ENCODE data around the gene HPCAL1.

DNA sequence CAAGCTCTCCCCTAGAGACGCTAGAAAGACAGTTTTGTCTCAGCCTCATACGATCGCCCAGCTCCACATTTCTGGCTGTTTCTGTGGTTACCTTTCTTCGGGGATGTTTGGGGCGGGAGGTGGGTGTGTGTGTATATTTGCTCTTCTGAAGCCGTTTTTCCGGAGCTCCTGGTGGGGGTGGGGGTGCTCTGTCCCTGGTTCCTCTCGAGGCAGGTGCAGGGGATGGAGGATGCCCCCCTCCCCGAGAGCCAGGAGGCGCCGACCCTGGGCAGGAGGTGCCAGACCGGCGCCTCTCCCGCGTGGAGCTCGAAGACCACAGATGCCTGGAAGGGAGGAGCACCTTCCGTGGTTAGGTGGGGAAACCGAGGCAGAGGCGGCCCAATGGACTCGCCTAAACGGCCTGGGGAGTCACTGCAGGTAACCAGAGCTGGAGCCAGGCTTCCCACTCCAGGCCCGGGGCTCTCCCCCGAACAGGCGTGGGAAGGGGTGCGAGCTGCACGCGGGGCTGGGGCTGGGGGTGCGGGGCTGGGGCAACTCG, 694 bp upstream of the HPCAL1 start:
- TF ChIP-seq TARDBP (IDR thresholded peaks at IDR 0.05; ENCODE audit: borderline replicate concordance) (no peak), JUNB (IDR thresholded peaks at IDR 0.05) (no peak)
- TF ChIP-seq, protein P1, sequence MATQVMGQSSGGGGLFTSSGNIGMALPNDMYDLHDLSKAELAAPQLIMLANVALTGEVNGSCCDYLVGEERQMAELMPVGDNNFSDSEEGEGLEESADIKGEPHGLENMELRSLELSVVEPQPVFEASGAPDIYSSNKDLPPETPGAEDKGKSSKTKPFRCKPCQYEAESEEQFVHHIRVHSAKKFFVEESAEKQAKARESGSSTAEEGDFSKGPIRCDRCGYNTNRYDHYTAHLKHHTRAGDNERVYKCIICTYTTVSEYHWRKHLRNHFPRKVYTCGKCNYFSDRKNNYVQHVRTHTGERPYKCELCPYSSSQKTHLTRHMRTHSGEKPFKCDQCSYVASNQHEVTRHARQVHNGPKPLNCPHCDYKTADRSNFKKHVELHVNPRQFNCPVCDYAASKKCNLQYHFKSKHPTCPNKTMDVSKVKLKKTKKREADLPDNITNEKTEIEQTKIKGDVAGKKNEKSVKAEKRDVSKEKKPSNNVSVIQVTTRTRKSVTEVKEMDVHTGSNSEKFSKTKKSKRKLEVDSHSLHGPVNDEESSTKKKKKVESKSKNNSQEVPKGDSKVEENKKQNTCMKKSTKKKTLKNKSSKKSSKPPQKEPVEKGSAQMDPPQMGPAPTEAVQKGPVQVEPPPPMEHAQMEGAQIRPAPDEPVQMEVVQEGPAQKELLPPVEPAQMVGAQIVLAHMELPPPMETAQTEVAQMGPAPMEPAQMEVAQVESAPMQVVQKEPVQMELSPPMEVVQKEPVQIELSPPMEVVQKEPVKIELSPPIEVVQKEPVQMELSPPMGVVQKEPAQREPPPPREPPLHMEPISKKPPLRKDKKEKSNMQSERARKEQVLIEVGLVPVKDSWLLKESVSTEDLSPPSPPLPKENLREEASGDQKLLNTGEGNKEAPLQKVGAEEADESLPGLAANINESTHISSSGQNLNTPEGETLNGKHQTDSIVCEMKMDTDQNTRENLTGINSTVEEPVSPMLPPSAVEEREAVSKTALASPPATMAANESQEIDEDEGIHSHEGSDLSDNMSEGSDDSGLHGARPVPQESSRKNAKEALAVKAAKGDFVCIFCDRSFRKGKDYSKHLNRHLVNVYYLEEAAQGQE (IDR thresholded peaks at IDR 0.05; ENCODE audit: low read depth, low read length), result no peak
- TF ChIP-seq, protein P2, sequence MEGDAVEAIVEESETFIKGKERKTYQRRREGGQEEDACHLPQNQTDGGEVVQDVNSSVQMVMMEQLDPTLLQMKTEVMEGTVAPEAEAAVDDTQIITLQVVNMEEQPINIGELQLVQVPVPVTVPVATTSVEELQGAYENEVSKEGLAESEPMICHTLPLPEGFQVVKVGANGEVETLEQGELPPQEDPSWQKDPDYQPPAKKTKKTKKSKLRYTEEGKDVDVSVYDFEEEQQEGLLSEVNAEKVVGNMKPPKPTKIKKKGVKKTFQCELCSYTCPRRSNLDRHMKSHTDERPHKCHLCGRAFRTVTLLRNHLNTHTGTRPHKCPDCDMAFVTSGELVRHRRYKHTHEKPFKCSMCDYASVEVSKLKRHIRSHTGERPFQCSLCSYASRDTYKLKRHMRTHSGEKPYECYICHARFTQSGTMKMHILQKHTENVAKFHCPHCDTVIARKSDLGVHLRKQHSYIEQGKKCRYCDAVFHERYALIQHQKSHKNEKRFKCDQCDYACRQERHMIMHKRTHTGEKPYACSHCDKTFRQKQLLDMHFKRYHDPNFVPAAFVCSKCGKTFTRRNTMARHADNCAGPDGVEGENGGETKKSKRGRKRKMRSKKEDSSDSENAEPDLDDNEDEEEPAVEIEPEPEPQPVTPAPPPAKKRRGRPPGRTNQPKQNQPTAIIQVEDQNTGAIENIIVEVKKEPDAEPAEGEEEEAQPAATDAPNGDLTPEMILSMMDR (IDR thresholded peaks at IDR 0.05 in 2 of 3, conservative IDR thresholded peaks at IDR 0.05 in 1 of 3; ENCODE audit: control insufficient read depth in 2 of 3, extremely low read depth in 1 of 3, insufficient read depth in 1 of 3, low read depth in 3 of 3, low read length in 3 of 3), result no peak
